GM13976 (cell line): ENCODE results near the gene DCK.
"Not testable (repeated sequence)": the region's sequence is repeated elsewhere in the genome, so short reads cannot be mapped to it uniquely, and the experiment has no call there.

Source experiments
- DNase-seq: peaks from one replicate; pipeline ENCODE4 v3.0.0; 2012; ENCODE audit warnings: low spot score
- CTCF ChIP-seq: IDR thresholded peaks from 2 replicates; pipeline ENCODE4 v1.5.1; 2012; ENCODE audit warnings: borderline replicate concordance, mild to moderate bottlenecking; ENCODE audit not compliant: insufficient read depth; ENCODE audit errors: extremely low read depth, missing control alignments, control extremely low read depth
- in situ Hi-C: fragments of 300-500 bp; cut with MboI; formaldehyde crosslinking; loops from one replicate; pipeline ENCODE4 v1.12.0; 2022; ENCODE audit warnings: low sequenced_read_pairs, mixed read lengths, inconsistent platforms; ENCODE audit not compliant: unreplicated experiment

DCK gene

GRCh38 chr4:71052716-71053115 is 59.3 kb downstream of the DCK start:
- no peak for DNase-seq
- no peak for TF ChIP-seq CTCF
- in situ Hi-C loops = no loop called here

GRCh38 chr4:71053613-71054012 is 60.2 kb downstream of the DCK start:
- not testable (repeated sequence) for DNase-seq

GRCh38 chr4:71059573-71059972 is 66.1 kb downstream of the DCK start:
- in situ Hi-C loops, DNase-seq: not testable (repeated sequence)

More at GRCh38 chr4:71053613-71054012, 60.2 kb downstream of the DCK start:
- in situ Hi-C loops = not testable (repeated sequence)

- in situ Hi-C loops = no loop called here
These were observed 69.0 kb downstream of the DCK start for GRCh38 chr4:71062436-71062835.

GRCh38 chr4:71063711-71064110 is 70.3 kb downstream of the DCK start:
- DNase-seq = no peak
- in situ Hi-C loops = no loop called here
- no peak for TF ChIP-seq CTCF

More at GRCh38 chr4:71062436-71062835, 69.0 kb downstream of the DCK start:
- DNase-seq = no peak
- TF ChIP-seq CTCF = no peak

GRCh38 chr4:71064521-71064920 is 71.1 kb downstream of the DCK start:
- no peak for DNase-seq
- in situ Hi-C loops = no loop called here
- no peak for TF ChIP-seq CTCF

GRCh38 chr4:71065991-71066510 is 72.6 kb downstream of the DCK start:
- TF ChIP-seq CTCF = no peak
- DNase-seq = no peak
- in situ Hi-C loops = no loop called here
